Thymus (tissue), 11 donors: Measurements from ENCODE around the gene ANKRD44. TPM values are rescaled to one million over a fixed set of nuclear protein-coding genes. Genes with fewer than 3 reads are reported as not detected.

ENCODE experiments used
- DNase-seq, 9 donors: peaks; one replicate each; pipeline ENCODE4 v3.0.0-alpha.2; 2013; ENCODE audit warnings: low spot score in 9 of 9, low read depth in 6 of 9, missing footprints in 1 of 9
- H3K27ac ChIP-seq, 2 donors: one replicate each; pipeline ENCODE4 v1.5.1; 2013; ENCODE audit warnings: control low read depth in 1 of 2, low read depth in 1 of 2, low read length in 1 of 2, mild to moderate bottlenecking in 1 of 2, moderate library complexity in 1 of 2
- H3K27me3 ChIP-seq, 2 donors: one replicate each; pipeline ENCODE4 v1.5.1; 2013; ENCODE audit warnings: low read length in 1 of 2; ENCODE audit not compliant: control insufficient read depth in 2 of 2, insufficient read depth in 1 of 2
- H3K36me3 ChIP-seq, 2 donors: one replicate each; pipeline ENCODE4 v1.5.1; 2013; ENCODE audit warnings: low read length in 1 of 2, mild to moderate bottlenecking in 1 of 2, moderate library complexity in 1 of 2; ENCODE audit not compliant: control insufficient read depth in 2 of 2, insufficient read depth in 2 of 2
- H3K4me1 ChIP-seq, 2 donors: one replicate each; pipeline ENCODE4 v1.5.1; 2013; ENCODE audit warnings: low read length in 2 of 2; ENCODE audit not compliant: control insufficient read depth in 2 of 2, insufficient read depth in 2 of 2
- H3K4me3 ChIP-seq, 2 donors: one replicate each; pipeline ENCODE4 v1.5.1; 2013; ENCODE audit warnings: low read length in 2 of 2, control low read depth in 1 of 2, mild to moderate bottlenecking in 1 of 2
- H3K9me3 ChIP-seq, 2 donors: one replicate each; pipeline ENCODE4 v1.5.1; 2013; ENCODE audit warnings: low read length in 1 of 2, mild to moderate bottlenecking in 1 of 2; ENCODE audit not compliant: control insufficient read depth in 2 of 2, insufficient read depth in 1 of 2
- WGBS: extraction: QIAGEN DNeasy Blood & Tissue Kit; methylation state at CpG from one replicate; pipeline ENCODE4 v1.1.7; 2013; 5-methylcytosine and 5-hydroxymethylcytosine counted together
- polyA plus RNA-seq: library from polyadenylated mRNA; stranded (reverse); fragments of 200-250 nt; gene quantifications from one replicate; pipeline ENCODE4 v1.2.3, GENCODE V29; 2013
- total RNA-seq: library from RNA; stranded (reverse); fragments of 120-200 nt; gene quantifications from one replicate; pipeline ENCODE4 v1.2.4, GENCODE V29; 2013
- donor health status: healthy.

Gene ANKRD44
- total and polyA plus RNA-seq, 2 donors, result 25.2 to 72.9 TPM

DNA sequence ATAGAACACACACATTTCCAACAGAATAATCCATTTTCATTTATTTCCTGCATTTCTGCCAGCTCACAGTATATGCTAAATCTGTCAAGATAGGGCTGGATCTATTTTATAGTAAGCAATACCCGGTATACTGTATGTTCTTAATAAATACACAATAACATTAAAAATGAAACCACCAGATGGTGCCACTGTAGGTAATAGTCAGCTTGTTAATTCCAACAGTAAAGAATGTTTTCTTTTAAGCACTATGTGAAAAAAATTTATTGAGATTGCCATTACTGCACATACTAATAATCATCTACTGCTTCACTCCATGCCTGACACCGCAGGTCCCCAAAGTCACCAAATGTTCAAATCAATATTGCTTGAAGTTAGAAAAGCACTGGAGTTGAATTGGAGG, 252.6 kb downstream of the ANKRD44 start:
- Histone ChIP-seq H3K27ac (no peak overlapping the region), H3K27me3 (no peaks in the 10 kb centered on the region), H3K36me3 (peaks cover 10 to 32% of the 10 kb centered on the region in 2 donors), H3K4me3 (no peak overlapping the region), H3K4me1 (no peaks in the 10 kb centered on the region), H3K9me3 (peaks cover 2 to 8% of the 10 kb centered on the region in 2 donors)
- 98% methylated on average over 2 of the region's 2 CpGs for WGBS
- no peak for DNase-seq

DNA sequence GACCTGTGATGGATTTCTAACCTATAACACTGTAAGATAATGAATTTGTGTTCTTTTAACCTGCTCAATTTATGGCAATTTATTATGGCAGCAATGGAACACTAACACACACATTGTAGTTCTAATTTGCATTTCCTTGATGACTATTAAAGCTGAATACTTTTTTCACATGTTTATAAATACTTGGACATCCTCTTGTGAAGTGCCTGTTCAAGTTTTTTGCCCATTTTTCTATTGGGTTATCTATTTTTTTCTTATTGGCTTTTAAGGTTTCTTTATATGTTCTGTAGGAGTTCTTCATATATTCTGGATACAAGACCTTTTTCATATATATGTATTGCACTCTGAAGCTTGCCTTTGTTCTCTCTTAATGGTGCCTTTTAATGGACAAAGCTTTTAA, 255.5 kb downstream of the ANKRD44 start:
- no peak for DNase-seq
- Histone ChIP-seq H3K36me3 (peaks cover 3 to 33% of the 10 kb centered on the region in 2 donors), H3K4me1 (no peaks in the 10 kb centered on the region), H3K9me3 (peaks cover 0 to 2% of the 10 kb centered on the region in 2 donors), H3K4me3 (no peak overlapping the region), H3K27me3 (no peaks in the 10 kb centered on the region), H3K27ac (no peak overlapping the region)

DNA sequence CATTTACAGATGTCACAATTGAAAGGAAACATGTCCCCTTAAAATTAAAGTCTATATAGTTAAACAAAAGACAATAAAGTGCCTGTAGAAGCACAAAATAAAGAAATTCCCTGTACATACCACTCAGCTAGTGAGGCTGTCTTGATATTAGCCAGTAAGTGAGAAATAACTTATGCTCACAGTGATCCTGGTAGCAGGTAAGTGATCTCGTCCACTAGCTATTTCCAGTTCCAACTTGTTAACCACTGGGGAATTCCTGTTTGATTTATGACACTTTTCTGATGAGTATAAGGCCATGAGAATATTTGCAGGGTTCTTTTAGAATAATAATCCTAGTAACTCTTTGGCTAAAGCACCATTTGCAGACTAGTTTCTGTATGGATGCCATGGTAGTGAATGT, 256.1 kb downstream of the ANKRD44 start:
- Histone ChIP-seq H3K4me3 (no peak overlapping the region), H3K27ac (no peak overlapping the region), H3K27me3 (no peaks in the 10 kb centered on the region), H3K4me1 (no peaks in the 10 kb centered on the region), H3K36me3 (peaks cover 3 to 35% of the 10 kb centered on the region in 2 donors), H3K9me3 (peaks cover 0 to 2% of the 10 kb centered on the region in 2 donors)
- DNase-seq, result no peak
- WGBS, result 92% methylated on average over 1 of the region's 1 CpG

DNA sequence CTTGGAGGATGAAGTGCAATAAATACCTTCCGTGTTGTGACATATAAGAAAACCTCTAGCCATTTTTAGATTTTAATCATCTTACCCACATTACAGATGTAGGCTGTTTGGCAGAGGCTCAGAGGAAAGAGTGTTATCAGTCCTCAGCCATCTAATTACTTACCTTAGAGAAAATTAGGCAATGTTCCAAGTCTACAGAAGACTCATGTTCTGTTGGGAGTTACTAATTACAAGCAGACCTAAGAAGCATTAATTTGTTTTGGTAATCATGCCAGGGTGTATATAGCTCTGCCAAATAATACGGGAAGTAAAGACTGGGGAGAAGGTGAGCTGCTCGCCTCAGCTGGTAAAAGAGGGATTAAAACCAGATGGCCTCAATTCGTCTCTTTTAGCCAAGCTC, 258.2 kb downstream of the ANKRD44 start:
- peaks cover 3 to 36% of the 10 kb centered on the region in 2 donors for H3K36me3 ChIP-seq
- H3K9me3 ChIP-seq, result peaks cover 0 to 2% of the 10 kb centered on the region in 2 donors
- H3K27ac ChIP-seq, result no peak overlapping the region
- no peaks in the 10 kb centered on the region for H3K27me3 ChIP-seq
- DNase-seq, result no peak
- H3K4me3 ChIP-seq, result no peak overlapping the region
- WGBS, result 71% methylated on average over 4 of the region's 4 CpGs
- no peaks in the 10 kb centered on the region for H3K4me1 ChIP-seq

DNA sequence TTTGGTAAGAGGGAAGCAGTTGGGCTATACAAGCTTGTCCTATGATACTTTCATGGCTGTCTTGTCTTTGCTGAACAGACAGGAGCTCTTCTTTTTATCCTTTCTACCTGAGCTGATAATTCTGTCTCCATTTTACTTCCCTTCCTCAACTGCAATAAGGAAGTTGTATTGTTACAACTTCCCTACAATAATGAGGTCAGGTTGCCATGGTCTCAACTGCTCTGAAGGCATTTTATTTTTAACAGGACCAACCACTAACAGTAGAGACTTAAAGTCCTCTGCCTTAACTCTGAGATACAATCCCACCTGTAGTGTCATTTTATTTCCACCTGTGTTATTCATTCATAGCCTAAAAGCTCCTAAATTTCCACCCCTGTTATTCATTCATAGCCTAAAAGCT, 265.5 kb downstream of the ANKRD44 start:
- Histone ChIP-seq H3K9me3 (no peaks in the 10 kb centered on the region), H3K27ac (no peak overlapping the region), H3K4me3 (no peak overlapping the region), H3K36me3 (peaks cover 0 to 23% of the 10 kb centered on the region in 2 donors), H3K27me3 (no peaks in the 10 kb centered on the region), H3K4me1 (no peaks in the 10 kb centered on the region)
- DNase-seq, result no peak

DNA sequence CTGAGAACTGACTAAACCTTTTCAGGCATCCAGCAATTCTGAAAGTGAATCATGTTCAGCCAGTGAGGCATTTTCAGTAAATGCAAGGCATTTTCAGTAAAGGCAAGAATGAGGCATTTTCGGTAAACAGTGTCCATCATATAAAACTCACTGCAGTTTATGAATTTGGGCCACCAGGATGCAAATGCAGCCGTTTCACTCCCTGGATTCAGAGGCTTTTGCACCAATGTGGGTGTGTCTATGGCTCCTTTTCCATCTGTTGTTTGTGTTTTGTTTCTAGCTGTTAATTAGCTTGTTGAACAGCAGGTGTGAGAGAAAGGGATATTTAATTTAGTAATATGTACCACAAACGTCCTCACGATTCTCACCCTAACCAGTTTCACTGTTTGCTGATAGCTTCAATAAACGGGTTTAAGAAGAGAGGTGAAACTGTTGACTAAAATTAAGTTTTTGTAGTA, 267.8 kb downstream of the ANKRD44 start:
- WGBS, result 96% methylated on average over 5 of the region's 5 CpGs
- H3K36me3 ChIP-seq, result peaks cover 0 to 15% of the 10 kb centered on the region in 2 donors

DNA sequence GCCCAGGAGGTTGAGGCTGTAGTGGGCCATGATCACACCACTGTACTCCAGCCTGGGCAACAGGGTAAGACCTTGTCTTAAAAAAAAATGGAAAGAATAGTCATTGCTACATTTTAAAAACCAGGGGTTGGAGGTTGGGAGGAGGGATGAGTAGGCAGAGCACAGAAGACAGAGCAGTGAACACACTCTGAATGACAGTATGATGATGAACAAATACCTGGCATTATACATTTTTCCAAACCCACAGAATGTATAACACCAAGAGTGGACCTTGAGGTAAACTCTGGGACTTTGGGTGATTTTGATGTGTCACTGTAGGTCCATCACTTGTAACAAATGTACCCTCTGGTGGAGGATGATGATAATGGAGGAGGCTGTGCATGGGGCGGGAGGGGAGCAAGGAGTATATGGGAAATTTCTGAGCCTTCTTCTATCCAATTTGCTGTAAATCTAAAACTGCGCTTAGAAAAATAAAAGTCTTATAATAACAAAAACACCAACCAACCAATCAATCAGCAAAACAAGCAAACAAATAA, 272.6 kb downstream of the ANKRD44 start:
- no peaks in the 10 kb centered on the region for H3K4me1 ChIP-seq
- no peaks in the 10 kb centered on the region for H3K9me3 ChIP-seq
- no peak for DNase-seq
- WGBS, result 100% methylated on average over 2 of the region's 2 CpGs
- peaks cover 7 to 18% of the 10 kb centered on the region in 2 donors for H3K36me3 ChIP-seq
- no peak overlapping the region for H3K4me3 ChIP-seq
- H3K27ac ChIP-seq, result no peak overlapping the region
- no peaks in the 10 kb centered on the region for H3K27me3 ChIP-seq

More for the DNA sequence above, 267.8 kb downstream of the ANKRD44 start:
- H3K27me3 ChIP-seq, result no peaks in the 10 kb centered on the region
- H3K4me3 ChIP-seq, result no peak overlapping the region
- no peaks in the 10 kb centered on the region for H3K4me1 ChIP-seq
- DNase-seq, result no peak
- H3K27ac ChIP-seq, result no peak overlapping the region
- H3K9me3 ChIP-seq, result no peaks in the 10 kb centered on the region

DNA sequence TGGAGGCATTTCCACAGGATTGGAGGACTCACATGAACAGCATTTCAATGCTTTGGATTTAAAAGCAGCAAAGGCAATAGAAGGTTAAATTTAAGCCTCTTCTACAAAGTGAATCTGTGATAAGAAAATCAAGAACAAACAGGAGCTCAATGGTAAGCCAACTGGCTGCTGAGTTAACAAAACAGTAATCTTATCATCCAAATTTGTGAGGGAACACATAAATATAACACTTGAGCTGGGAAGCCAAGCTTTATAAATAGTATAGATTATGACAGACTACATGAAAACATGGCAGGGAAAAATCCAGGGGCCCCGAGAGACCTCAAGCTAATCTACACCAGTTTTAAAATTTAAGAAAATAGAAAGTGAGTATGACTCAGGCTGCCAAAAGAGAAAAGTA, 275.6 kb downstream of the ANKRD44 start:
- Histone ChIP-seq H3K9me3 (no peaks in the 10 kb centered on the region), H3K27me3 (no peaks in the 10 kb centered on the region), H3K4me1 (peaks cover 0 to 3% of the 10 kb centered on the region in 2 donors), H3K36me3 (peaks cover 8 to 21% of the 10 kb centered on the region in 2 donors), H3K27ac (no peak overlapping the region), H3K4me3 (no peak overlapping the region)
- no peak for DNase-seq
- WGBS, result 90% methylated on average over 1 of the region's 1 CpG

DNA sequence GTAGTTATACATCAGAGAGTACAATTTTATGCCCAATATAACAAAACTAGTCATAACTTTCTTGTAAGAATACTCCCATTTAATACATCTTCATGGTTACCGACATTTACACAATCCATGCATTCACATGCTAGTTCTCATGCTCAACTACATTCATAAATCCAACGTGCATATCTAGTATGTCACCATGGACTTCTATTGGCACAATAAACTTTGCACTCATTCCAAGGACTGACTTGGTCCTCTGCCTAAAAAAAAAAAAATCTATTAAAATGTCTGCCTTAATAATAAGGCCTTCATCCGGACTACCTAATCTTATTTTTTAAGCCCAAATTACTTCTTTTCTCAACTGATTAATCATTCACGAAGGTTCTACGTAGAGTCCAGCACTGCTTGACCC, 276.3 kb downstream of the ANKRD44 start:
- Histone ChIP-seq H3K27me3 (no peaks in the 10 kb centered on the region), H3K4me1 (peaks cover 0 to 9% of the 10 kb centered on the region in 2 donors), H3K27ac (no peak overlapping the region), H3K36me3 (peaks cover 14 to 26% of the 10 kb centered on the region in 2 donors), H3K9me3 (no peaks in the 10 kb centered on the region), H3K4me3 (no peak overlapping the region)
- WGBS, result 98% methylated on average over 5 of the region's 5 CpGs
- DNase-seq, result no peak
